Endometrial microvascular endothelial cells (primary cell): Measurements from ENCODE around the gene NUP133. TPM values are rescaled to one million over a fixed set of nuclear protein-coding genes. Genes with fewer than 3 reads are reported as not detected.

Source experiments
- in situ Hi-C: cut with HindIII; loops from 2 replicates; pipeline ENCODE4 v1.10.0; 2017; ENCODE audit warnings: low sequenced_read_pairs, low pct_unique_long_range_greater_than_20kb; ENCODE audit errors: inconsistent ontology term
- total RNA-seq: library from RNA; depleted of rRNA; stranded (reverse); fragments of >200 nt; gene quantifications from one replicate; pipeline ENCODE4 v1.2.3, GENCODE V29; 2015; ENCODE audit errors: inconsistent ontology term

NUP133 gene
- total RNA-seq: 39.8 TPM

GRCh38 chr1:229507951-229508822, at the start of gene NUP133:
NUP133 (minus strand) TSS chr1:229508341; CDS start chr1:229508249, 92 bp downstream.
- in situ Hi-C loops: no loop called here

DNA sequence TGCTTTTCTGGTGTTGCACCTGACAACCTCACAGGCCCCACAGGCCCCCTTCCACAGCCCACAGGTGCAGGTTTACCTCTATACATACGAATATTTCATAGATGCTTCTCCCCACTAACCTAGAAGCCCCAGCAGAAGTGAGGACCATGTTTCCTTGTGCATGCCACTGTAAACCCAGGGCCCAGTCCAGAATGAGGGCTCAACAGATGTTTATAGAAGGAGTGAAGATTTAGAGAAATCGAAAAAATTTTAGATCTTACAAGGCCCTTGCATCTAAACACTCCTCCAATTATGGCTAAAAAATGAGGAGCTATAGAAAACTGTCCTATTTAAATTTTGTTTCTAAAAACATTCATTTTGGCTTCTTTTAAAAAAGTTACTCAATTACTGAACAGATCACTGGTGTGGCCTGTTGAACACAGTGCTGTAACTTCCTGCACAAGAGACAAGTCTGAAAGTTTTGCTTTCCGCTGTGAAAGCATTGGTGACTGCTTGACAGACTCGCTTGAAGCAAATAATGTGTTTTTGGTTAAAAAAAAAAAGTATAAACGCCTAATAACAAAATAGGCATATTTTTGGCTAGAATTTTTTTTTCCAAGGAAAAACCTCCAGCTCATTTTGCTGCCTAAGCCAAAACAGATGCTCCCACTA, 49.2 kb upstream of the NUP133 start:
- in situ Hi-C loops: no loop called here

DNA sequence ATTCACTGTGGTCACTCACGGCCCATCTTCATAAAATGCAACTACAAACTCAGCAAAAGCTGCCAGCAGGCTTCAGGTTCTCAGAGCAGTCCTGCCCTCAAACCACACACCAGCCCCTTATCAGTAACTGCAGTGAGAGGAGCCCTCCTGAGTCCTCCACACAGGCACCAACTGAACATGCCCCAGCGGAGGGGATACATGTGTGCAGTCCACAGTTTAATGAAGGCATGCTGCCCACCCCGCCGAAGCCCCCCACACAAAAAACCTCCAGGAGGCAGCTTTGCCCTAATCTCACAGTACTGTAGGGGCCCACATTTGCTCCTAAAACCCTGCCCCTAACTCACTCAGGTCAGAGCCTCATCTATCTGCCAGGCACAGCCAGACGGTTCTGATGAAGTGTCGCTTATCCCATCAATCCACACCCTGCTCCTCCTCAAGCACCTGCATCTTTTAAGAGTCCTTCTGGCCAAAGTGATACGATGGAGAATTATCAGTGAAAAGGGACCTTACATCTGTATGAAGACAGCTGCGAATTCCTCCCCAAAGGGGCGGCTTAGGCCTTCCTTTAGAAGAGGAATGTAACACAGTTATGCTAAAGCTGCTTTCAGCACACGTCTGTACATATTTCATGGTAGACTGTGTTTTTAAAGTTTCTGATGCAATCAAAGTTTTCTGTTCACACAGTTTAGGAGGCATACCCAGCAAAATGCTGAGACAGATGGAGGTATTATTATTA, 46.9 kb upstream of the NUP133 start:
- in situ Hi-C loops: no loop called here

- in situ Hi-C loops: no loop called here
Measured at GRCh38 chr1:229553621-229554130, 45.5 kb upstream of the NUP133 start.

DNA sequence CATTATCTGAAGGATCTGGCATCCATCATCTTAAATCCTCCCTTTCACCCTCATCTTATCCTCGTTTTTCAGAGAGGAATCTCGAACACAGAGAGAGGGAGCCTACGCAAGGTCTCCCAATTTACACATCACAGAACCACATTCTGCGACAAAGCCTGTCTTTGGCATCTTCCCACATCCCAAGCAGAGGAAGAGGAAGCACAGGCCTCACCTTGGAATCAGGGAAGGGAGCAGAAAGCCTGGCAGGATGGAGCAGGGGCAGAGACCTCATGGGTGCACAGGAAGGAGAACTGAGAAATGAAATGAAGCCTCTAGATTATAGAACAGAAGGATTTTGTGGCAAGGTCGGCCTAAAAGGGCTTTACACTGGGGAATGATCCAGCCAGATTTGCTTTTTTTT, 44.6 kb upstream of the NUP133 start:
- in situ Hi-C loops: no loop called here

DNA sequence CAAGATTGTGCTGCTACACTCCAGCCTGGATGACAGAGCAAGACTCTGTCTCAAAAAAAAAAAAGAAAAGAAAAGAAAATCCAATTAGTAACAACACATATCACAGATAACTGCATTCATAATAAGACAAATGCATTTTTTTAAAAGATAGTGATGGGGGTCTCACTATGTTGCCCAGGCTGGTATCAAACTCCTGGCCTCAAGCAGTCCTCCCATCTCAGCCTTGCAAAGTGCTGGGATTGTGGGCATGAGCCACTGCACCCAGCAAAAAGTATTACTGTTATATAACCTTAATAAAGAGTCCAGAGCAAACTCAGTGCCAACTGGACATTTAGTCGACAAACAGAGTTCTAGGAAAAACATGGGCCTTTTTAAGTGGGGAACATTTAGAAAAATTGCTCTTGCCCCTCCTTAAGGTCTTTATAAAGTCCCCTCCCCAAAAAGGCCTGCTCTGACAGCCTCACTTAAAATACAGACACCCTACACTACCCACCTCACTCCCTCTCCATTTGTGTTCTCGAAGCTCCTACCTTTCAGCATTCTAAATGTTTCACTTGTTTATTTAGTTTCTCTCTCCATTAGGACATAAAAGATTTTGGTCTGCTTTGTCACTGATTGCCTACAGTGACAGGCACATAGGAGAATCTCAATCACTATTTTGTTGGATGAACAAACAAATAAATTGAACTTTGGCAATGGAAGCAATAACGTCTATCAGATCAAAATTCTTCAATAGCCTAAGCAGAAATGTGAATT, 42.8 kb upstream of the NUP133 start:
- in situ Hi-C loops: no loop called here

DNA sequence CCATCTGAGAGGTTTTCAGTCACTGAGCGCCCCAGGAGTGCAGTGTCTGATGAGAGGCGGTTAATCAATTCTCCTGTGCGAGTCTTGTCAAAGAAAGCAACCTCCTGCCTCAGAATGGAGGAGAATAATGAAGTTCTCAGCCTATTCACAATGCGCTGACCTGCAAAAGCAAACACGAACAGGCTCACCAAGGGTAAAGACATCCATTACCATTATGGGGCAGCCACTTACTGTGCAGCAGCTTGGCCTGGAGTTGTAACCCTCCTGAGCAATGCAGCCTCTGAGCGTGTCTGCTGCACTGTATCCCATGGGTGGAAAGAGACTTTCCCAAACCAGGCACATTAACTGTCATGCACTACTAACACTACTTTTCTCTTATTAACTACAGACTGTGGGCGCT, 39.4 kb upstream of the NUP133 start:
- in situ Hi-C loops: no loop called here

- in situ Hi-C loops: no loop called here
Measured at GRCh38 chr1:229544587-229544986, 36.4 kb upstream of the NUP133 start.

DNA sequence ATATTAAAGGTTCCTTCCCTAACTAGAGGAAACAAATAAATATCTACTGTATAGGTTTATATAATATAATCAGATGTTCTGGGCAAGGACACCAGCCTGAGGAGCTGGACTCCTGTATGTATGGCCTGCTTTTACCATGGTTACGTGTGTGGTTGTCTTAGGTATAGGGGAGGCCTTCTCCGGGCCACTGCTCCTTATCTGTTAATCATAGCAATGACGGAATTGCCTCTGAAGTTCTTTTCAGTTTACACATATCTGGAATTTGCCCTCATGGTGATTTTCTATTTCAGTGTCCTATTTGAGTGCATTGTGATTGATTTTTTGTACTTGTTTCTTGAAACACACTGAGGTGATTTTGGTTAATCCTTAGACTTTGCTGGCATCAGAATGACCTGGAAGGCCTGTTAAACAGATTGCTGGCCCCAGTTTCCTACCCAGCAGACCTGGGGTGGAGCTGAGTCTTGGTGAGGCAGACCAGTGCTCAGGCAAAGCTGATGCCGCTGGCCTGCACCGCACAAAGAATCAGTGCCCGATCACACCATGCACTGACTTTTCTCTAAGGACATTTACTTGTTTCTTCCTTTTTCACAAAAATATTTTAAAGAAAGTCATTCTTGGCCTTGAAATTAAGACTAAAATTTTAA, 31.8 kb upstream of the NUP133 start:
- in situ Hi-C loops: no loop called here

GRCh38 chr1:229538945-229539344, 30.8 kb upstream of the NUP133 start:
- in situ Hi-C loops: no loop called here

GRCh38 chr1:229537894-229538293, 29.8 kb upstream of the NUP133 start:
- in situ Hi-C loops: no loop called here

DNA sequence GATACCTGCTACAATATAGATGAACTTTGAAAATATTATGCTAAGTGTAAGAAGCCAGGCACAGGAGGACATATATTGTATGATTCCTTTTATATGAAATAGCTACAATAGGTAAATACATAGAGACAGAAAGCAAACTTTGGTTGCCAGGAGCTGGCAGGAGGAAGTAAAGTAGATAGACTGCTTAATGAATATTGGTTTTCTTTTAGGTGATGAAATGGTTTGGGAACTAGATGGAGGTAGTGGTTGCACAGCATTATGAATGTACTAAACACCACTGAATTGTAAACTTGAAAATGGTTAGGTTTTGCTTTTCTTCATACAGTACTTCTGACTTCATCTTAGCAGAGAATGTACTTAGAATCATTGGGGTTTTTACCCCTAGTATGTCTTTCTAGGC, 28.8 kb upstream of the NUP133 start:
- in situ Hi-C loops: no loop called here

GRCh38 chr1:229535230-229535629, 27.1 kb upstream of the NUP133 start:
- in situ Hi-C loops: no loop called here

- in situ Hi-C loops: no loop called here
Measured at GRCh38 chr1:229531326-229531725, 23.2 kb upstream of the NUP133 start.

GRCh38 chr1:229529639-229530038, 21.5 kb upstream of the NUP133 start:
- in situ Hi-C loops: no loop called here

DNA sequence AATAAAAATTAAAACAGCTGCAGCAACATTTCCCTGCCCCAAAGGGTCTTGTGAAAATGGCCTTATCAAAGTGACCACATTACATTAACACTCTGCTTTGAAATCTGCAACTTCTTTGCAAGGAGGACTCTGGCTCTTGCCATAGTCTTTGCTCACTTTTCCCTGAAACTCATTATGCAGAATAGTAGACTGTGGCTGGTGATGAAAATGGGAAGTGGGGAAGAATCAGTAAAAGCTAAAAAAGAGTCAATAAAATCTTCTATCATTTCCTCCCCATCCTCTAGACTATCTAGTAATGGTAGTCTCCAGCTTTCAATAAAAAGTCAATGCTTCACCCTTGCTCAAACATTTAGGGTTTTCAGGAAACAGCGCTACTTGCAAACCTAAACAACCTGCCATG, 18.6 kb upstream of the NUP133 start:
- in situ Hi-C loops: no loop called here

GRCh38 chr1:229523052-229523451, 14.9 kb upstream of the NUP133 start:
- in situ Hi-C loops: no loop called here

DNA sequence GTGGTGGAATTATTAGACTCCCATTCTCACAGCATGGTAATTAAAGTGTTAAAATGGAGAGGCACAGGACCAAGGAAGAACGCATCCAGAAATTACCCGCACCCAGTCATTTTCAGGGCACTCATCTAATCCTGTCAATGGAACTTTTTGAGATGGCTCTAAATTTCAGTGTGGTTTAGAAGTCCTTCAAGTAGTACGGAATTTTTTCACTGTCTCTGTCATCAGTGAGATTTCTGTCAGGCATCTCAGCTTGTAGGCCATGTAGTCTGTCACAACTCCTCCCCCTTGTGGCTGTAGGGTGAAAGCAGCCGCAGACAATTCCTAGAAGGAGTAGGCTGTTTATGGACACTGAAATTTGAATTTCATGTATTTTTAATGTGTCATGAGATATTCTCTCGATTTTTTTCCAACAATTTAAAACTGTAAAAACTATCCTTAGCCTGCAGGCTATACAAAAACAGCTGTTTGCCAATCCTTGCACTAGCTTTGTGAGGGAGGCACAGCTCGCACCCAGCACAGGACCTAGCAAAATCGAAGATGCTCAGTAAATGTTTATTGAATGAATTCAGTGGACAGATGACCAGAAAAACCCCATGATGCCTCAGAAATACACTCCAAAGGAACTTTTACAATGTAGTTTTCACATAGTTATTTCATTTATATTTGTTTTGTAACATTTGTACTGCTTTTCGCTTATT, 6.6 kb upstream of the NUP133 start:
- in situ Hi-C loops: no loop called here
